PC-3 (cell line): ENCODE measurements around the gene TUFT1.

Source experiments
- EZH2phosphoT487 ChIP-seq: fragments of 300-600 bp; sonication (generic); IDR thresholded peaks from 2 replicates; pipeline ENCODE4 v1.6.1; 2018; ENCODE audit warnings: mild to moderate bottlenecking, antibody characterized with exemption, low read length, borderline replicate concordance
- TF ChIP-seq, protein P1 (sequence below): fragments of 300-600 bp; sonication (generic); conservative IDR thresholded peaks from 2 replicates; pipeline ENCODE4 v1.5.1; 2017; ENCODE audit warnings: antibody characterized with exemption, low read depth, mild to moderate bottlenecking, low read length

DNA sequence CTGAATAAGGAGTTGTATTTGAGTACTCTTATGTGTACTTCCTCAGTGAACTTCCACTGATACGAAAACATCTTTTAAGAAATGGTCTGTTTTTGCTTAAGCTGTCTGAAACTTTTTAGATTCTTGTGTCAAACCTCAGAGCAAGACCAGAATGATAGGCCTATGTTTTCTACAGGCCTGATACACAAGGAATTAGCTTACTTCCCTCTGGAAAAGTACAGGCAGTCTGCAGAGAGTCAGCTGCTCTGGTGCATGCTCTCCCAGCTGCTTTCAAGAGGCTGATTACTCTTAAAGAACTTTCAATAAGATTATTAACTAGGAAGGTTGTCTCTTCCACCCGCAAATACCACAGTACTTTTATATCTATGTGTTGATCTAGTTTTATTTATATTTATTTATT is 81.2 kb downstream of the TUFT1 start:
- TF ChIP-seq, protein P1, sequence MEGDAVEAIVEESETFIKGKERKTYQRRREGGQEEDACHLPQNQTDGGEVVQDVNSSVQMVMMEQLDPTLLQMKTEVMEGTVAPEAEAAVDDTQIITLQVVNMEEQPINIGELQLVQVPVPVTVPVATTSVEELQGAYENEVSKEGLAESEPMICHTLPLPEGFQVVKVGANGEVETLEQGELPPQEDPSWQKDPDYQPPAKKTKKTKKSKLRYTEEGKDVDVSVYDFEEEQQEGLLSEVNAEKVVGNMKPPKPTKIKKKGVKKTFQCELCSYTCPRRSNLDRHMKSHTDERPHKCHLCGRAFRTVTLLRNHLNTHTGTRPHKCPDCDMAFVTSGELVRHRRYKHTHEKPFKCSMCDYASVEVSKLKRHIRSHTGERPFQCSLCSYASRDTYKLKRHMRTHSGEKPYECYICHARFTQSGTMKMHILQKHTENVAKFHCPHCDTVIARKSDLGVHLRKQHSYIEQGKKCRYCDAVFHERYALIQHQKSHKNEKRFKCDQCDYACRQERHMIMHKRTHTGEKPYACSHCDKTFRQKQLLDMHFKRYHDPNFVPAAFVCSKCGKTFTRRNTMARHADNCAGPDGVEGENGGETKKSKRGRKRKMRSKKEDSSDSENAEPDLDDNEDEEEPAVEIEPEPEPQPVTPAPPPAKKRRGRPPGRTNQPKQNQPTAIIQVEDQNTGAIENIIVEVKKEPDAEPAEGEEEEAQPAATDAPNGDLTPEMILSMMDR: no peak
- TF ChIP-seq EZH2phosphoT487: no peak
